ENCODE measurements around the gene ATP10A.

GRCh38 chr15:25852661-25853524 lies 10.2 kb downstream of the ATP10A start:
- TF ChIP-seq CSRNP3 (CRISPR knock-in tag; IDR thresholded peaks at IDR 0.05): no peak
- no peak for TF ChIP-seq TCF4 (CRISPR knock-in tag; IDR thresholded peaks at IDR 0.05; ENCODE audit: borderline replicate concordance)
- no peak for TF ChIP-seq PPARA (CRISPR knock-in tag; IDR thresholded peaks at IDR 0.05; ENCODE audit: borderline replicate concordance)
- TF ChIP-seq ZNF565 (CRISPR knock-in tag; conservative IDR thresholded peaks at IDR 0.05; ENCODE audit: low read depth): no peak
- no peak for TF ChIP-seq ISL1 (CRISPR knock-in tag; IDR thresholded peaks at IDR 0.05)
- no peak for TF ChIP-seq CREB5 (CRISPR knock-in tag; IDR thresholded peaks at IDR 0.05; ENCODE audit: low read depth)
- TF ChIP-seq ZNF8 (CRISPR knock-in tag; IDR thresholded peaks at IDR 0.05): no peak
- no peak for TF ChIP-seq PATZ1 (CRISPR knock-in tag; IDR thresholded peaks at IDR 0.05; ENCODE audit: borderline replicate concordance)
- TF ChIP-seq ARNTL (CRISPR knock-in tag; IDR thresholded peaks at IDR 0.05; ENCODE audit: borderline replicate concordance, low read depth): no peak
- no peak for TF ChIP-seq ZNF70 (CRISPR knock-in tag; IDR thresholded peaks at IDR 0.05)
- no peak for TF ChIP-seq ZFP30 (CRISPR knock-in tag; IDR thresholded peaks at IDR 0.05)
- TF ChIP-seq, protein P1, sequence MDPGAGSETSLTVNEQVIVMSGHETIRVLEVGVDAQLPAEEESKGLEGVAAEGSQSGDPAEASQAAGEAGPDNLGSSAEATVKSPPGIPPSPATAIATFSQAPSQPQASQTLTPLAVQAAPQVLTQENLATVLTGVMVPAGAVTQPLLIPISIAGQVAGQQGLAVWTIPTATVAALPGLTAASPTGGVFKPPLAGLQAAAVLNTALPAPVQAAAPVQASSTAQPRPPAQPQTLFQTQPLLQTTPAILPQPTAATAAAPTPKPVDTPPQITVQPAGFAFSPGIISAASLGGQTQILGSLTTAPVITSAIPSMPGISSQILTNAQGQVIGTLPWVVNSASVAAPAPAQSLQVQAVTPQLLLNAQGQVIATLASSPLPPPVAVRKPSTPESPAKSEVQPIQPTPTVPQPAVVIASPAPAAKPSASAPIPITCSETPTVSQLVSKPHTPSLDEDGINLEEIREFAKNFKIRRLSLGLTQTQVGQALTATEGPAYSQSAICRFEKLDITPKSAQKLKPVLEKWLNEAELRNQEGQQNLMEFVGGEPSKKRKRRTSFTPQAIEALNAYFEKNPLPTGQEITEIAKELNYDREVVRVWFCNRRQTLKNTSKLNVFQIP (CRISPR knock-in tag; IDR thresholded peaks at IDR 0.05; ENCODE audit: borderline replicate concordance, low read depth): no peak
